H1 (cell line): ENCODE measurements around the gene CALHM5. TPM values are rescaled to one million over a fixed set of nuclear protein-coding genes. Genes with fewer than 3 reads are reported as not detected.

Source experiments
- CHD7 ChIP-seq: fragments of 300-600 bp; sonication (generic); IDR thresholded peaks from 2 replicates; pipeline ENCODE4 v1.7.1; 2012; ENCODE audit warnings: low read length, moderate library complexity, mild to moderate bottlenecking, inconsistent platforms; ENCODE audit not compliant: insufficient replicate concordance
- RXRA ChIP-seq: IDR thresholded peaks from 2 replicates; pipeline ENCODE4 v1.6.1; 2011; ENCODE audit warnings: low read depth, mild to moderate bottlenecking, low read length, moderate library complexity; ENCODE audit not compliant: insufficient read depth
- SRF ChIP-seq: IDR thresholded peaks from 2 replicates; pipeline ENCODE4 v1.6.1; 2011; ENCODE audit warnings: mild to moderate bottlenecking, low read depth, low read length, moderate library complexity
- polyA plus RNA-seq, 7 experiments: library from polyadenylated mRNA; depleted of rRNA in 3 of 7; stranded (reverse) in 5 of 7; unstranded in 2 of 7; fragments of >200 nt in 5 of 7; fragments of 200-250 nt in 2 of 7; gene quantifications; 1 replicate in 5 of 7; 2 replicates in 1 of 7; 4 replicates in 1 of 7; pipeline versions ENCODE4 v1.2.1 to v1.2.3, GENCODE V29; 2011 to 2013; ENCODE audit warnings: missing spikeins in 2 of 7, mixed read lengths in 2 of 7
- total RNA-seq: library from RNA; stranded (reverse); fragmentation: NEBNext Ultra II Directional; extraction: Animal tissue kit (Norgen Biotek cat#: 25700); gene quantifications from 2 replicates; pipeline ENCODE4 v1.2.1, GENCODE V29; 2021

Gene CALHM5
- total and polyA plus RNA-seq, 2 of the 8 experiments (the other 6 are each of a cell fraction or from before 2014, with no cell fraction given) = 0.05 to 0.09 TPM

- TF ChIP-seq CHD7 = no peak
- no peak for TF ChIP-seq RXRA
- no peak for TF ChIP-seq SRF
Observed at GRCh38 chr6:116497113-116497676, 14.2 kb upstream of the CALHM5 start (continued).
